ENCODE measurements around the gene BCAT1. TPM values are rescaled to one million over a fixed set of nuclear protein-coding genes. Genes with fewer than 3 reads are reported as not detected.

BCAT1 gene
- total and polyA plus RNA-seq, 2 of the 8 experiments (the other 6 are each of a cell fraction or from before 2014, with no cell fraction given) = 19.7 to 263 TPM

DNA sequence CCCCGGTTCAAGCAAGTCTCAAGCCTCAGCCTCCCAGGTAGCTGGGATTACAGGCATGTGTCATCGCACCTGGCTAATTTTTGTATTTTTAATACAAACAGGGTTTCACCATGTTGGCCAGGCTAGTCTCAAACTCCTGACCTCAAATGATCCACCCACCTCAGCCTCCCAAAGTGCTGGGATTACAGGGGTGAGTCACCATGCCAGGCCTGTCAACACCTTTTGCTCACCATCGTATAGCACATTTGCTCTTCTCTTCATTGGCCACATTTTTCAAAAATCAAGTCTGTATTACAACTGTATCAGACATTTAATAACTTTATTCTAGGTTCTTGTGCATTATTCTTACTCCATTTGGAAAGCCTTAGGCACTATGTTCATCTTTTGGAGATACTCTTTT lies 50.3 kb downstream of the BCAT1 start:
- H2AFZ ChIP-seq (ENCODE audit: low read length) = no peak overlapping the region
- no peak overlapping the region for H2BK15ac ChIP-seq (ENCODE audit: low read length)
- no peak overlapping the region for H3K18ac ChIP-seq (ENCODE audit: extremely low read depth, low read length)
- H3K4me2 ChIP-seq (ENCODE audit: insufficient read depth in 1 of 2, low read depth in 2 of 2, low read length in 2 of 2) = no peak overlapping the region
- H3K4me3 ChIP-seq (ENCODE audit: extremely low read depth in 1 of 4, insufficient read depth in 2 of 4, low read depth in 3 of 4, low read length in 4 of 4) = no peak overlapping the region
- H2BK5ac ChIP-seq (ENCODE audit: low read depth, low read length) = no peak overlapping the region
- H3K23me2 ChIP-seq (ENCODE audit: low read depth, low read length) = peaks cover 18% of the 10 kb centered on the region
- H3K79me2 ChIP-seq (ENCODE audit: control insufficient read depth in 1 of 2, insufficient read depth in 2 of 2, low read length in 2 of 2) = peaks cover 0 to 65% of the 10 kb centered on the region in 2 experiments; a peak in 2 of 4 replicates
- no peak overlapping the region for H2AK5ac ChIP-seq (ENCODE audit: low read depth, low read length)
- CTCF ChIA-PET (ENCODE audit: partially characterized antibody) = no interaction called here
- H3K56ac ChIP-seq (replicated peaks; ENCODE audit: insufficient read length, low read depth, low read length) = no peak overlapping the region
- H3K4ac ChIP-seq (replicated peaks; ENCODE audit: insufficient read length, low read depth, low read length) = no peak overlapping the region
- H3K79me1 ChIP-seq (ENCODE audit: low read depth, low read length) = no peaks in the 10 kb centered on the region; the same call in 1 of the 2 replicates
- H3K27ac ChIP-seq (ENCODE audit: low read depth, low read length) = no peak overlapping the region
- POLR2A ChIA-PET (ENCODE audit: partially characterized antibody) = no interaction called here
- H4K5ac ChIP-seq (ENCODE audit: insufficient read length, low read depth, low read length) = no peak overlapping the region
- no peaks in the 10 kb centered on the region for H3K9me3 ChIP-seq (ENCODE audit: insufficient read depth in 2 of 2, low read depth in 1 of 2, low read length in 1 of 2)
- FAIRE-seq (no peak), DNase-seq (ENCODE audit: low read depth in 1 of 2, low spot score in 2 of 2) (no peak)
- H3K36me3 ChIP-seq (ENCODE audit: control insufficient read depth in 2 of 4, insufficient read depth in 4 of 4, low read length in 3 of 4) = peaks cover 2 to 46% (median 6%) of the 10 kb centered on the region in 4 experiments; a peak in 5 of 8 replicates
- peaks cover 0 to 3% of the 10 kb centered on the region in 2 experiments for H4K20me1 ChIP-seq (replicated peaks in 1 of 2; ENCODE audit: control insufficient read depth in 1 of 2, insufficient read depth in 2 of 2, low read length in 2 of 2)
- no peak overlapping the region for H2BK12ac ChIP-seq (ENCODE audit: low read depth, low read length)
- H2BK20ac ChIP-seq (ENCODE audit: low read length) = no peak overlapping the region
- H3K14ac ChIP-seq (ENCODE audit: insufficient read length) = no peak overlapping the region
- TF ChIP-seq CEBPB (IDR thresholded peaks at IDR 0.05; ENCODE audit: low read depth, low read length) = no peak
- TF ChIP-seq RBBP5 (IDR thresholded peaks at IDR 0.05; ENCODE audit: borderline replicate concordance, low read depth, low read length) = no peak
- TF ChIP-seq, protein P1, sequence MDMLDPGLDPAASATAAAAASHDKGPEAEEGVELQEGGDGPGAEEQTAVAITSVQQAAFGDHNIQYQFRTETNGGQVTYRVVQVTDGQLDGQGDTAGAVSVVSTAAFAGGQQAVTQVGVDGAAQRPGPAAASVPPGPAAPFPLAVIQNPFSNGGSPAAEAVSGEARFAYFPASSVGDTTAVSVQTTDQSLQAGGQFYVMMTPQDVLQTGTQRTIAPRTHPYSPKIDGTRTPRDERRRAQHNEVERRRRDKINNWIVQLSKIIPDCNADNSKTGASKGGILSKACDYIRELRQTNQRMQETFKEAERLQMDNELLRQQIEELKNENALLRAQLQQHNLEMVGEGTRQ (IDR thresholded peaks at IDR 0.05; ENCODE audit: low read length) = no peak
- no peak for TF ChIP-seq CHD1 (IDR thresholded peaks at IDR 0.05; ENCODE audit: low read depth, low read length)
- TF ChIP-seq BACH1 (IDR thresholded peaks at IDR 0.05; ENCODE audit: low read length) = no peak
- no peak for TF ChIP-seq MAFK (IDR thresholded peaks at IDR 0.05; ENCODE audit: low read depth, low read length)
- H3K4me1 ChIP-seq (replicated peaks in 1 of 4; ENCODE audit: control insufficient read depth in 3 of 4, insufficient read depth in 4 of 4, low read length in 3 of 4) = peaks cover 0 to 5% (median under 1%) of the 10 kb centered on the region in 4 experiments; a peak in 3 of 7 replicates
- H4K8ac ChIP-seq (ENCODE audit: extremely low read depth, insufficient read depth, low read length) = no peak overlapping the region
- no peak overlapping the region for H2BK120ac ChIP-seq (replicated peaks; ENCODE audit: low read depth, low read length)
- 81% methylated on average over 3 of the region's 3 CpGs; no CpG with 5 or more reads in 1 of the 2 experiments for WGBS, 2 experiments (ENCODE audit: extremely low coverage in 1 of 2, insufficient coverage in 1 of 2, insufficient read length in 1 of 2, insufficient replicate concordance in 2 of 2, low coverage in 1 of 2, low lambda C conversion rate in 2 of 2, missing lambda C conversion rate in 1 of 2)
- no peak overlapping the region for H3K23ac ChIP-seq (ENCODE audit: insufficient read length)
- no peak overlapping the region for H3K9ac ChIP-seq (replicated peaks in 1 of 4; ENCODE audit: extremely low read depth in 1 of 4, low read depth in 3 of 4, low read length in 3 of 4)
- no peaks in the 10 kb centered on the region for H3K27me3 ChIP-seq (replicated peaks in 1 of 4; ENCODE audit: control insufficient read depth in 3 of 4, extremely low read depth in 1 of 4, insufficient read depth in 3 of 4, low read length in 3 of 4)
- no peak overlapping the region for H4K91ac ChIP-seq (replicated peaks; ENCODE audit: insufficient read length, low read length)

Data from H1 (cell line).